HepG2 (cell line): Measurements from ENCODE around the gene ACP2. TPM values are rescaled to one million over a fixed set of nuclear protein-coding genes. Genes with fewer than 3 reads are reported as not detected.

ENCODE experiments used
- EP300 ChIP-seq, 3 experiments: sonication (generic) in 1 of 3; formaldehyde crosslinking in 1 of 3; IDR thresholded peaks; 2 replicates each; pipeline versions ENCODE4 v1.5.1 to v1.6.1; 2011 to 2020; ENCODE audit warnings: low read depth in 2 of 3, low read length in 2 of 3, borderline replicate concordance in 1 of 3, improper control_type of control experiment in 1 of 3, mild to moderate bottlenecking in 1 of 3, missing genetic modification reagents in 1 of 3, moderate library complexity in 1 of 3
- HMGA1 ChIP-seq: sonication (generic); formaldehyde crosslinking; conservative IDR thresholded peaks from 2 replicates; pipeline ENCODE4 v1.4.0; 2020; ENCODE audit warnings: missing genetic modification reagents
- HNF1B ChIP-seq: sonication (generic); formaldehyde crosslinking; IDR thresholded peaks from 2 replicates; pipeline ENCODE4 v1.5.1; 2020; ENCODE audit warnings: mild to moderate bottlenecking, moderate library complexity, missing genetic modification reagents
- NFATC3 ChIP-seq: sonication (generic); formaldehyde crosslinking; IDR thresholded peaks from 2 replicates; pipeline ENCODE4 v1.5.1; 2020; ENCODE audit warnings: mild to moderate bottlenecking, missing genetic modification reagents
- RARG ChIP-seq: sonication (generic); formaldehyde crosslinking; IDR thresholded peaks from 2 replicates; pipeline ENCODE4 v1.4.0; 2020; ENCODE audit warnings: low read depth, mild to moderate bottlenecking, missing genetic modification reagents
- SAP130 ChIP-seq: IDR thresholded peaks from 2 replicates; pipeline ENCODE4 v1.6.1; 2016; ENCODE audit warnings: low read depth
- SKIL ChIP-seq: sonication (generic); formaldehyde crosslinking; IDR thresholded peaks from 2 replicates; pipeline ENCODE4 v1.8.0; 2022; ENCODE audit warnings: missing genetic modification reagents, mild to moderate bottlenecking, moderate library complexity, borderline replicate concordance
- SOX5 ChIP-seq: IDR thresholded peaks from 2 replicates; pipeline ENCODE4 v1.6.1; 2016; ENCODE audit warnings: borderline replicate concordance
- ZNF12 ChIP-seq: sonication (generic); formaldehyde crosslinking; IDR thresholded peaks from 2 replicates; pipeline ENCODE4 v1.5.0; 2020; ENCODE audit warnings: missing genetic modification reagents
- ZNF235 ChIP-seq: sonication (generic); formaldehyde crosslinking; IDR thresholded peaks from 2 replicates; pipeline ENCODE4 v1.8.1; 2023; ENCODE audit warnings: mild to moderate bottlenecking, missing genetic modification reagents, borderline replicate concordance
- ZNF672 ChIP-seq: sonication (generic); formaldehyde crosslinking; IDR thresholded peaks from 2 replicates; pipeline ENCODE4 v1.8.1; 2022; ENCODE audit warnings: missing genetic modification reagents
- polyA plus RNA-seq, 8 experiments: library from polyadenylated mRNA; depleted of rRNA in 3 of 8; stranded (reverse) in 7 of 8; unstranded in 1 of 8; fragments of >200 nt; fragmentation: Illumina TruSeq in 4 of 8; extraction: Trizol in 4 of 8; gene quantifications; 2 replicates each; pipeline versions ENCODE4 v1.2.1 to v1.2.3, GENCODE V29; 2011 to 2016; ENCODE audit warnings: low read depth in 4 of 8, missing spikeins in 1 of 8, mixed read lengths in 1 of 8; ENCODE audit not compliant: insufficient read depth in 1 of 8
- total RNA-seq, 5 experiments: library from RNA; depleted of rRNA; stranded (reverse); fragments of >200 nt; fragmentation: Illumina TruSeq; extraction: Trizol; gene quantifications; 2 replicates each; pipeline ENCODE4 v1.2.3, GENCODE V29; 2016; ENCODE audit warnings: low read depth in 1 of 5
- TF ChIP-seq, protein P1 (sequence below): sonication (generic); formaldehyde crosslinking; IDR thresholded peaks from 2 replicates; pipeline ENCODE4 v1.4.0; 2020; ENCODE audit warnings: missing genetic modification reagents, borderline replicate concordance
- TF ChIP-seq, protein P2 (sequence below): sonication (generic); formaldehyde crosslinking; IDR thresholded peaks from 2 replicates; pipeline ENCODE4 v1.4.0; 2020; ENCODE audit warnings: missing genetic modification reagents, mild to moderate bottlenecking, borderline replicate concordance
- TF ChIP-seq, protein P3 (sequence below): sonication (generic); formaldehyde crosslinking; conservative IDR thresholded peaks from 2 replicates; pipeline ENCODE4 v1.4.0; 2020; ENCODE audit warnings: missing genetic modification reagents

The ACP2 gene
- total and polyA plus RNA-seq, 2 of the 13 experiments (the other 11 are each of a cell fraction or from before 2014, with no cell fraction given), result 17.7 to 20.2 TPM

GRCh38 chr11:47257517-47258316 is 9.1 kb upstream of the ACP2 start, which contains the start of gene NR1H3 (continued):
- TF ChIP-seq, protein P1, sequence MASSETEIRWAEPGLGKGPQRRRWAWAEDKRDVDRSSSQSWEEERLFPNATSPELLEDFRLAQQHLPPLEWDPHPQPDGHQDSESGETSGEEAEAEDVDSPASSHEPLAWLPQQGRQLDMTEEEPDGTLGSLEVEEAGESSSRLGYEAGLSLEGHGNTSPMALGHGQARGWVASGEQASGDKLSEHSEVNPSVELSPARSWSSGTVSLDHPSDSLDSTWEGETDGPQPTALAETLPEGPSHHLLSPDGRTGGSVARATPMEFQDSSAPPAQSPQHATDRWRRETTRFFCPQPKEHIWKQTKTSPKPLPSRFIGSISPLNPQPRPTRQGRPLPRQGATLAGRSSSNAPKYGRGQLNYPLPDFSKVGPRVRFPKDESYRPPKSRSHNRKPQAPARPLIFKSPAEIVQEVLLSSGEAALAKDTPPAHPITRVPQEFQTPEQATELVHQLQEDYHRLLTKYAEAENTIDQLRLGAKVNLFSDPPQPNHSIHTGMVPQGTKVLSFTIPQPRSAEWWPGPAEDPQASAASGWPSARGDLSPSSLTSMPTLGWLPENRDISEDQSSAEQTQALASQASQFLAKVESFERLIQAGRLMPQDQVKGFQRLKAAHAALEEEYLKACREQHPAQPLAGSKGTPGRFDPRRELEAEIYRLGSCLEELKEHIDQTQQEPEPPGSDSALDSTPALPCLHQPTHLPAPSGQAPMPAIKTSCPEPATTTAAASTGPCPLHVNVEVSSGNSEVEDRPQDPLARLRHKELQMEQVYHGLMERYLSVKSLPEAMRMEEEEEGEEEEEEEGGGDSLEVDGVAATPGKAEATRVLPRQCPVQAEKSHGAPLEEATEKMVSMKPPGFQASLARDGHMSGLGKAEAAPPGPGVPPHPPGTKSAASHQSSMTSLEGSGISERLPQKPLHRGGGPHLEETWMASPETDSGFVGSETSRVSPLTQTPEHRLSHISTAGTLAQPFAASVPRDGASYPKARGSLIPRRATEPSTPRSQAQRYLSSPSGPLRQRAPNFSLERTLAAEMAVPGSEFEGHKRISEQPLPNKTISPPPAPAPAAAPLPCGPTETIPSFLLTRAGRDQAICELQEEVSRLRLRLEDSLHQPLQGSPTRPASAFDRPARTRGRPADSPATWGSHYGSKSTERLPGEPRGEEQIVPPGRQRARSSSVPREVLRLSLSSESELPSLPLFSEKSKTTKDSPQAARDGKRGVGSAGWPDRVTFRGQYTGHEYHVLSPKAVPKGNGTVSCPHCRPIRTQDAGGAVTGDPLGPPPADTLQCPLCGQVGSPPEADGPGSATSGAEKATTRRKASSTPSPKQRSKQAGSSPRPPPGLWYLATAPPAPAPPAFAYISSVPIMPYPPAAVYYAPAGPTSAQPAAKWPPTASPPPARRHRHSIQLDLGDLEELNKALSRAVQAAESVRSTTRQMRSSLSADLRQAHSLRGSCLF (CRISPR knock-in tag), result no peak
- TF ChIP-seq NFATC3 (CRISPR knock-in tag), result no peak
- TF ChIP-seq RARG (CRISPR knock-in tag), result no peak
- TF ChIP-seq ZNF672 (CRISPR knock-in tag), result no peak
- TF ChIP-seq ZNF12, result no peak
- TF ChIP-seq, protein P2, sequence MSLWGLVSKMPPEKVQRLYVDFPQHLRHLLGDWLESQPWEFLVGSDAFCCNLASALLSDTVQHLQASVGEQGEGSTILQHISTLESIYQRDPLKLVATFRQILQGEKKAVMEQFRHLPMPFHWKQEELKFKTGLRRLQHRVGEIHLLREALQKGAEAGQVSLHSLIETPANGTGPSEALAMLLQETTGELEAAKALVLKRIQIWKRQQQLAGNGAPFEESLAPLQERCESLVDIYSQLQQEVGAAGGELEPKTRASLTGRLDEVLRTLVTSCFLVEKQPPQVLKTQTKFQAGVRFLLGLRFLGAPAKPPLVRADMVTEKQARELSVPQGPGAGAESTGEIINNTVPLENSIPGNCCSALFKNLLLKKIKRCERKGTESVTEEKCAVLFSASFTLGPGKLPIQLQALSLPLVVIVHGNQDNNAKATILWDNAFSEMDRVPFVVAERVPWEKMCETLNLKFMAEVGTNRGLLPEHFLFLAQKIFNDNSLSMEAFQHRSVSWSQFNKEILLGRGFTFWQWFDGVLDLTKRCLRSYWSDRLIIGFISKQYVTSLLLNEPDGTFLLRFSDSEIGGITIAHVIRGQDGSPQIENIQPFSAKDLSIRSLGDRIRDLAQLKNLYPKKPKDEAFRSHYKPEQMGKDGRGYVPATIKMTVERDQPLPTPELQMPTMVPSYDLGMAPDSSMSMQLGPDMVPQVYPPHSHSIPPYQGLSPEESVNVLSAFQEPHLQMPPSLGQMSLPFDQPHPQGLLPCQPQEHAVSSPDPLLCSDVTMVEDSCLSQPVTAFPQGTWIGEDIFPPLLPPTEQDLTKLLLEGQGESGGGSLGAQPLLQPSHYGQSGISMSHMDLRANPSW (CRISPR knock-in tag), result no peak
- no peak for TF ChIP-seq ZNF235 (CRISPR knock-in tag)
- peak; percentile 88 for TF ChIP-seq SAP130 (CRISPR knock-in tag)
- TF ChIP-seq, protein P3, sequence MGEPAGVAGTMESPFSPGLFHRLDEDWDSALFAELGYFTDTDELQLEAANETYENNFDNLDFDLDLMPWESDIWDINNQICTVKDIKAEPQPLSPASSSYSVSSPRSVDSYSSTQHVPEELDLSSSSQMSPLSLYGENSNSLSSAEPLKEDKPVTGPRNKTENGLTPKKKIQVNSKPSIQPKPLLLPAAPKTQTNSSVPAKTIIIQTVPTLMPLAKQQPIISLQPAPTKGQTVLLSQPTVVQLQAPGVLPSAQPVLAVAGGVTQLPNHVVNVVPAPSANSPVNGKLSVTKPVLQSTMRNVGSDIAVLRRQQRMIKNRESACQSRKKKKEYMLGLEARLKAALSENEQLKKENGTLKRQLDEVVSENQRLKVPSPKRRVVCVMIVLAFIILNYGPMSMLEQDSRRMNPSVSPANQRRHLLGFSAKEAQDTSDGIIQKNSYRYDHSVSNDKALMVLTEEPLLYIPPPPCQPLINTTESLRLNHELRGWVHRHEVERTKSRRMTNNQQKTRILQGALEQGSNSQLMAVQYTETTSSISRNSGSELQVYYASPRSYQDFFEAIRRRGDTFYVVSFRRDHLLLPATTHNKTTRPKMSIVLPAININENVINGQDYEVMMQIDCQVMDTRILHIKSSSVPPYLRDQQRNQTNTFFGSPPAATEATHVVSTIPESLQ (CRISPR knock-in tag), result no peak
- TF ChIP-seq EP300 (IDR thresholded peaks at IDR 0.05; ENCODE audit: low read depth in 2 of 2, low read length in 2 of 2), result peak in 1 of 2 experiments; percentile 61; a peak in 1 of 4 replicates
- no peak for TF ChIP-seq EP300 (CRISPR knock-in tag; IDR thresholded peaks at IDR 0.05; ENCODE audit: borderline replicate concordance)
- no peak for TF ChIP-seq HNF1B (CRISPR knock-in tag)
- TF ChIP-seq SOX5, result no peak
- TF ChIP-seq SKIL (CRISPR knock-in tag), result peak; percentile 69; the same call in 1 of the 2 replicates
- TF ChIP-seq HMGA1 (CRISPR knock-in tag), result no peak
